ENCODE data around the gene RANBP10. TPM values are rescaled to one million over a fixed set of nuclear protein-coding genes. Genes with fewer than 3 reads are reported as not detected.
A peak's percentile ranks its signal among the peaks of the same experiment; 100 is the strongest.

The RANBP10 gene
- total and polyA plus RNA-seq, 9 of the 15 experiments (the other 6 are each of a cell fraction or from before 2014, with no cell fraction given), result 0.61 to 19.3 (median 5.9) TPM

DNA sequence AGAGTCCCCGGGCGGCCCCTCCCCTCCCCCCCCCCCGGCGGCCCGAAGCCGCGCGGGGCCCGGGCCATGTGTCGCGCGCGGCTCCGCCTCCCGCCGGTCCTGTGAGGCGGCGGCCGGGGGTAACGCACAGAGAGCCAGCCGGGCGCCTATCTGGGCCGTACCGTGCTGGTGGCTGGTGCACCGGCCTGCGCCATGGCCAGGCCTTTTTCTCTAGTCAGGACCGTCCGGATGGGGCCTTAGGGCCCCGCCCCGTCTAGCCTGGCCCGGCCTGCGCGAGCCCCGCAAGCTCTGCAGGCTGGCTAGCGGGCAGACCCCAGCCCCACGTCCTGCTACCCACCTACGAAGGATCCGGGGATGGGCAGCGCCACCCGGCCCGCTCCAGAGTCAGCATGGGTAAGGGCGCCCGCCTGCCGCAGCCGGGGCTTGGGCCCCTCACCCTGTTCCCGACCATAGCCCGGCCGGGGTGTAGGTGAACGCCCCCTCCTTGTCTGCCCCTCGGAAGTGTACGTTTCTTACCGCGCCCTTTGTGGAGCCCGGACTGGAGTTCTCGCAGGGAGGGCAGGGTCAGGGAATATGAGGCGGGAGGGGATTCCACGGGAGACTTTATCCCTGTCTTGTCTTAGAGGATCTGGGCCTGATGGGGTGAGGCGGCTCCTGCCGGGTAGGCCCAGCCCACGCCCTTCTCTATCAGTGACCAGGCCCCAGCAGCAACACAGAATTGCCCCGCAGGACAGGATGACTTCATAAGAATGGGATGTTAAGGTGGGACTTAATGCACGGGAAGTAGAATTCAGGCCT lies 40.9 kb upstream of the RANBP10 start, which contains the start of gene CENPT (continued):
- TF ChIP-seq MYC (IDR thresholded peaks at IDR 0.05; ENCODE audit: low read depth, low read length) (no peak; the same call in 1 of the 2 replicates), MYC (CRISPR knock-in tag; IDR thresholded peaks at IDR 0.05; ENCODE audit: borderline replicate concordance, low read depth) (no peak; the same call in 1 of the 2 replicates), XRCC3 (IDR thresholded peaks at IDR 0.05) (no peak), PPARD (CRISPR knock-in tag; IDR thresholded peaks at IDR 0.05) (no peak), ZNF436 (CRISPR knock-in tag; IDR thresholded peaks at IDR 0.05) (no peak), MXI1 (IDR thresholded peaks at IDR 0.05; ENCODE audit: low read depth, low read length) (peak; percentile 28; the same call in 1 of the 2 replicates), NR2F6 (CRISPR knock-in tag; IDR thresholded peaks at IDR 0.05) (no peak), RFX7 (CRISPR knock-in tag; IDR thresholded peaks at IDR 0.05) (no peak), POLR2B (IDR thresholded peaks at IDR 0.05; ENCODE audit: low read depth, partially characterized antibody) (no peak), L3MBTL2 (IDR thresholded peaks at IDR 0.05) (no peak), PHF8 (IDR thresholded peaks at IDR 0.05; ENCODE audit: borderline replicate concordance, low read length) (peak; percentile 53; the same call in 1 of the 2 replicates), FUS (optimal IDR thresholded peaks at IDR 0.05; ENCODE audit: low read depth, low read length) (peak; percentile 16), ZNF507 (tag; conservative IDR thresholded peaks at IDR 0.05) (no peak), IFI16 (CRISPR knock-in tag; IDR thresholded peaks at IDR 0.05) (no peak), ZNF143 (CRISPR knock-in tag; IDR thresholded peaks at IDR 0.05) (no peak), SAFB (IDR thresholded peaks at IDR 0.05; ENCODE audit: borderline replicate concordance, low read depth, low read length) (no peak), LCOR (CRISPR knock-in tag; IDR thresholded peaks at IDR 0.05) (no peak), GABPB1 (CRISPR knock-in tag; IDR thresholded peaks at IDR 0.05) (no peak; the same call in 1 of the 2 replicates), CSDE1 (IDR thresholded peaks at IDR 0.05) (no peak), ZFP1 (CRISPR knock-in tag; IDR thresholded peaks at IDR 0.05) (no peak), ZSCAN32 (CRISPR knock-in tag; IDR thresholded peaks at IDR 0.05) (no peak), TRIM28 (IDR thresholded peaks at IDR 0.05) (no peak)
- TF ChIP-seq, protein P1, sequence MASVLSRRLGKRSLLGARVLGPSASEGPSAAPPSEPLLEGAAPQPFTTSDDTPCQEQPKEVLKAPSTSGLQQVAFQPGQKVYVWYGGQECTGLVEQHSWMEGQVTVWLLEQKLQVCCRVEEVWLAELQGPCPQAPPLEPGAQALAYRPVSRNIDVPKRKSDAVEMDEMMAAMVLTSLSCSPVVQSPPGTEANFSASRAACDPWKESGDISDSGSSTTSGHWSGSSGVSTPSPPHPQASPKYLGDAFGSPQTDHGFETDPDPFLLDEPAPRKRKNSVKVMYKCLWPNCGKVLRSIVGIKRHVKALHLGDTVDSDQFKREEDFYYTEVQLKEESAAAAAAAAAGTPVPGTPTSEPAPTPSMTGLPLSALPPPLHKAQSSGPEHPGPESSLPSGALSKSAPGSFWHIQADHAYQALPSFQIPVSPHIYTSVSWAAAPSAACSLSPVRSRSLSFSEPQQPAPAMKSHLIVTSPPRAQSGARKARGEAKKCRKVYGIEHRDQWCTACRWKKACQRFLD (CRISPR knock-in tag; IDR thresholded peaks at IDR 0.05), result no peak
- TF ChIP-seq, protein P2, sequence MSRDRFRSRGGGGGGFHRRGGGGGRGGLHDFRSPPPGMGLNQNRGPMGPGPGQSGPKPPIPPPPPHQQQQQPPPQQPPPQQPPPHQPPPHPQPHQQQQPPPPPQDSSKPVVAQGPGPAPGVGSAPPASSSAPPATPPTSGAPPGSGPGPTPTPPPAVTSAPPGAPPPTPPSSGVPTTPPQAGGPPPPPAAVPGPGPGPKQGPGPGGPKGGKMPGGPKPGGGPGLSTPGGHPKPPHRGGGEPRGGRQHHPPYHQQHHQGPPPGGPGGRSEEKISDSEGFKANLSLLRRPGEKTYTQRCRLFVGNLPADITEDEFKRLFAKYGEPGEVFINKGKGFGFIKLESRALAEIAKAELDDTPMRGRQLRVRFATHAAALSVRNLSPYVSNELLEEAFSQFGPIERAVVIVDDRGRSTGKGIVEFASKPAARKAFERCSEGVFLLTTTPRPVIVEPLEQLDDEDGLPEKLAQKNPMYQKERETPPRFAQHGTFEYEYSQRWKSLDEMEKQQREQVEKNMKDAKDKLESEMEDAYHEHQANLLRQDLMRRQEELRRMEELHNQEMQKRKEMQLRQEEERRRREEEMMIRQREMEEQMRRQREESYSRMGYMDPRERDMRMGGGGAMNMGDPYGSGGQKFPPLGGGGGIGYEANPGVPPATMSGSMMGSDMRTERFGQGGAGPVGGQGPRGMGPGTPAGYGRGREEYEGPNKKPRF (IDR thresholded peaks at IDR 0.05; ENCODE audit: low read depth, low read length), result no peak
- TF ChIP-seq, protein P3, sequence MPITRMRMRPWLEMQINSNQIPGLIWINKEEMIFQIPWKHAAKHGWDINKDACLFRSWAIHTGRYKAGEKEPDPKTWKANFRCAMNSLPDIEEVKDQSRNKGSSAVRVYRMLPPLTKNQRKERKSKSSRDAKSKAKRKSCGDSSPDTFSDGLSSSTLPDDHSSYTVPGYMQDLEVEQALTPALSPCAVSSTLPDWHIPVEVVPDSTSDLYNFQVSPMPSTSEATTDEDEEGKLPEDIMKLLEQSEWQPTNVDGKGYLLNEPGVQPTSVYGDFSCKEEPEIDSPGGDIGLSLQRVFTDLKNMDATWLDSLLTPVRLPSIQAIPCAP (CRISPR knock-in tag; IDR thresholded peaks at IDR 0.05; ENCODE audit: borderline replicate concordance), result no peak
